Measurements from ENCODE around the gene DLGAP4. TPM values are rescaled to one million over a fixed set of nuclear protein-coding genes. Genes with fewer than 3 reads are reported as not detected.

Gene DLGAP4
- total RNA-seq, 1 donor from 2014 or later, result 113 TPM

- ATAC-seq (no peak), DNase-seq (ENCODE audit: low spot score) (no peak)
- intact Hi-C loops (cut with DNase I), result no loop called here
These were observed 86.8 kb downstream of the DLGAP4 start for GRCh38 chr20:36392989-36393388.

GRCh38 chr20:36394340-36394965, 88.3 kb downstream of the DLGAP4 start:
- DNase-seq (ENCODE audit: low spot score), result no peak
- no peak for ATAC-seq
- intact Hi-C loops (cut with DNase I), result no loop called here

- intact Hi-C loops (cut with DNase I), result no loop called here
- ATAC-seq (no peak), DNase-seq (ENCODE audit: low spot score) (no peak)
These were observed 90.2 kb downstream of the DLGAP4 start for GRCh38 chr20:36396340-36396739.

- intact Hi-C loops (cut with DNase I), result no loop called here
- no peak for DNase-seq (ENCODE audit: low spot score)
- ATAC-seq, result no peak
These were observed 90.9 kb downstream of the DLGAP4 start for GRCh38 chr20:36396847-36397630.

GRCh38 chr20:36398515-36398914, 92.4 kb downstream of the DLGAP4 start:
- no peak for DNase-seq (ENCODE audit: low spot score)
- intact Hi-C loops (cut with DNase I), result no loop called here
- no peak for ATAC-seq

GRCh38 chr20:36399147-36399968, 93.2 kb downstream of the DLGAP4 start:
- ATAC-seq (peak; percentile 48), DNase-seq (ENCODE audit: low spot score) (no peak)
- intact Hi-C loops (cut with DNase I), result no loop called here

- DNase-seq (ENCODE audit: low spot score) (no peak), ATAC-seq (no peak)
- intact Hi-C loops (cut with DNase I), result no loop called here
These were observed 93.9 kb downstream of the DLGAP4 start for GRCh38 chr20:36399969-36400545.

GRCh38 chr20:36400909-36401735, 95.0 kb downstream of the DLGAP4 start:
- ATAC-seq, result no peak
- intact Hi-C loops (cut with DNase I), result no loop called here
- no peak for DNase-seq (ENCODE audit: low spot score)

GRCh38 chr20:36402708-36403107, 96.6 kb downstream of the DLGAP4 start:
- ATAC-seq (no peak), DNase-seq (ENCODE audit: low spot score) (no peak)
- intact Hi-C loops (cut with DNase I), result no loop called here

- intact Hi-C loops (cut with DNase I), result no loop called here
- ATAC-seq (no peak), DNase-seq (ENCODE audit: low spot score) (no peak)
These were observed 98.4 kb downstream of the DLGAP4 start for GRCh38 chr20:36404435-36404978.

- DNase-seq (ENCODE audit: low spot score) (no peak), ATAC-seq (no peak)
- intact Hi-C loops (cut with DNase I), result no loop called here
These were observed 99.1 kb downstream of the DLGAP4 start for GRCh38 chr20:36405255-36405654.

GRCh38 chr20:36407199-36407733, 101.1 kb downstream of the DLGAP4 start:
- DNase-seq (ENCODE audit: low spot score) (no peak), ATAC-seq (no peak)
- intact Hi-C loops (cut with DNase I), result no loop called here

GRCh38 chr20:36408219-36408618, 102.1 kb downstream of the DLGAP4 start:
- DNase-seq (ENCODE audit: low spot score) (no peak), ATAC-seq (no peak)
- intact Hi-C loops (cut with DNase I), result no loop called here

GRCh38 chr20:36411861-36412454, 105.8 kb downstream of the DLGAP4 start:
- ATAC-seq, result no peak
- intact Hi-C loops (cut with DNase I), result no loop called here
- no peak for DNase-seq (ENCODE audit: low spot score)

- intact Hi-C loops (cut with DNase I), result no loop called here
- ATAC-seq (no peak), DNase-seq (ENCODE audit: low spot score) (no peak)
These were observed 109.4 kb downstream of the DLGAP4 start for GRCh38 chr20:36415475-36416002.

- intact Hi-C loops (cut with DNase I), result no loop called here
- ATAC-seq (no peak), DNase-seq (ENCODE audit: low spot score) (no peak)
These were observed 112.6 kb downstream of the DLGAP4 start for GRCh38 chr20:36418711-36419110.

GRCh38 chr20:36421641-36422040, 115.5 kb downstream of the DLGAP4 start:
- DNase-seq (ENCODE audit: low spot score) (no peak), ATAC-seq (no peak)
- intact Hi-C loops (cut with DNase I), result no loop called here

- intact Hi-C loops (cut with DNase I), result no loop called here
- DNase-seq (ENCODE audit: low spot score), result no peak
- no peak for ATAC-seq
These were observed 118.2 kb downstream of the DLGAP4 start for GRCh38 chr20:36424314-36424713.

Data from sciatic nerve (tissue), 2 donors.